Umbilical cord (tissue), 2 donors: Measurements from ENCODE around the gene HUWE1. TPM values are rescaled to one million over a fixed set of nuclear protein-coding genes. Genes with fewer than 3 reads are reported as not detected.

Experiments used
- DNase-seq: peaks from one replicate; pipeline ENCODE4 v3.0.0-alpha.2; 2015; ENCODE audit warnings: low spot score
- total RNA-seq: library from RNA; depleted of rRNA; stranded (reverse); fragments of >200 nt; gene quantifications from one replicate; pipeline ENCODE4 v1.2.3, GENCODE V29; 2014; ENCODE audit warnings: low replicate concordance; ENCODE audit not compliant: insufficient read depth

Gene HUWE1
- total RNA-seq, 1 donor from 2014 or later = 83.1 TPM

DNA sequence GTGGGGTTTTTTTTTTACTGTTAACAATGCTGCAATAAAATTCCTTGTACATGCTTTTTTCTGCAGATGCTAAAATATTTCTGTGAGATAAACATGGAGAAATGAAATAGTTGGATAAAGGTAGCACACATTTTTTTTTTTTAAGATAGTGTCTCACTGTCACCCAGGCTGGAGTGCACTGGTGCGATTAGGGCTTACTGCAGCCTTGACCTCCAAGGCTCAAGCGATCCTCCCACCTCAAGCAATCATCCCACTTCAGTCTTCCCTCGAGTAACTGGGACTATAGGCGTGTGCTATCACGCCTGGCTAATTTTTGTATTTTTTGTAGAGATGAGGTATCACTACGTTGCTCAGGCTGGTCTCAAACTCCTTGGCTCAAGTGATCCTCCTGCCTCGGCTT lies 1.8 kb upstream of the HUWE1 start:
- DNase-seq = no peak

DNA sequence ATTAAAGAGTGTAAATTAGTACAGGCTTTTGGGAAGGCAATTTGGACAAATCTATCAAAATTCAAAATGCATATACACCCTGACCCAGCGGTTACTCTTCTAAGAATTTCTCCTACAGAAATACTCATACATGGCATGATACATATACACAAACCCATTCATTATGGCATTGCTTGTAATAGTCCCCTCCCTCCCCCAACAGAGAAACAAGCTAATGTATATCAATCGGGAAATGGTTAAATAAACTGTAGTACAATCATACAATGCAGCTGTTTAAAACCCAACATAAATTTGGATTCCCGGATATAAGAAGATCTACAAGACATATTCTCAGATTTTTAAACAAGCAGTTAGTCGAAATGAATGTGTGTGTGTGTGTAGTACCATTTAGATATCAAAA lies 808 bp downstream of the HUWE1 start:
- DNase-seq = no peak

DNA sequence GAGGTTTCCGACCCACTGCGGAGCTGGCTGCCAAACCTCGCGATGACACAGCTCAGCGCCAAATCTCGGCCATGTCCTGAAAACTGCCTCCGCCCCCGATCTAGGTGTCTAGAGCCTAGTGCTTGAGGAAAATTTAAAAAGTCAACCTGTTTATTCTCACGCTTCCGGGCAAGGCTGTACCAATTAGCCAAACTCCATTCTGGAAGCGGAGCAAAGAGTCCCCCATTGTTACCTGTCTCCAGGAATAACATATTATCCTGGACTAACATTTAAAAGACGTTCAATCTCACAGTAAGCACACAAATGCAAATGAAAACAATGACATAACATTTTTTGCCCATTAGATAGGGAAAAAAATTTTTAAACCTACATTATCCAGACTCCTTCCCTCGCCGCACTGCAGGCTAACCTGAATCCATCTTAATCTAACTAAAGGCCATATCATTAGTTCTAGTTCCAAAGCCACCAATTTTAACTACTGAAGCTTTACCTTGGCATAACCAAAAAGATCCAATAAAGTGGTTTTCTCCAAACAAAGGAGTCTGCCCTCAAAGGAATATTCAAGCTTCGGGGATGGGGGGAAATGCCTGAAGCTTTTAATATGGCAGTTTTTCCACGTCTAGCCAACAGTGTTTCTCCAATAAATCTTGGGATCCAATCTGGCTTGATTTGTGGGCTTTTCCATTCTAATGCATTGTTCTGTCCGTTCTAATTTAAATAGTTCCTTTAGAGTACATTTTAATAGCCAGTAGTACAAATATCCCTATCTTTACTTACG lies 1.9 kb downstream of the HUWE1 start:
- no peak for DNase-seq

DNA sequence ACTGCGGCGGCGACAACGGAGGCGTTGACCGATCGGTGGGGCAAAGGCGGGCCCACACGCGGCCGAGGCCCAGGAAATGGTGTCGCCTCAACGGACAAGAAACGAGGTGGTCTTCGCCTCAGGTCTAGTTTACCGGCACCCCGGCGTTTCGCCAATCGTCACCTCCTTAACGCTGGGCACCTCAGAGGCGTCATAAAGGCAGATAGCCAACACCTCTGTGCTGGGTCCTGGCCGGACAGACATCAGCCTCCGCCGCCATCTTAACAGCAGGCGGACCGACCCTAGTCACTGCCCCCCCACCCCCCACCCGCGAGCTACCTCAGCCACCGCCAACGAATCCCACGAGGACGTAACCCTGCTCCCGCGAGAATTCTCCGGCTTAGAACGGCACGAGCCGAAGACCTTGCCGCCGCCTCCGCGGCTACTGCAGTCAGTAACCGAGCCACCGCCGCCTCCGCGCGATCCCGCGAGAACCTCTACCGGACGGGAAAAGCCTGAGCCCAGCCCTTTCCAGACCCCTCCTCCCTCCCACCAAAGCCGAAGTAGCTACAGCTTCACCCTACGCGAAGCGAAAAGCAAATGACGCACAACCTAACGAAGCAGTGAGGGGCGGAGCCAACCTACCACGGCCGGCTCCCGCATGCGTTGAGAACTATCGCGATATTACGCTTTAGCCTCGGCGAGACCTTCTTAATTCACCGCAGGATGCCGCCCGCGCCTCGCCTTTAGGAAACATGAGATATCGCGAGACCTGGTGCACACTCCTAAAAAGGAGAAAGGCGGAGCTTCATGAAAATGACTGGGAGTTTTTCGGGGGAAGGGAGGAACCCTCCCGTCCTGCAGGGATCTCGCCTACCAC lies 2.7 kb downstream of the HUWE1 start:
- peak; percentile 99 for DNase-seq

DNA sequence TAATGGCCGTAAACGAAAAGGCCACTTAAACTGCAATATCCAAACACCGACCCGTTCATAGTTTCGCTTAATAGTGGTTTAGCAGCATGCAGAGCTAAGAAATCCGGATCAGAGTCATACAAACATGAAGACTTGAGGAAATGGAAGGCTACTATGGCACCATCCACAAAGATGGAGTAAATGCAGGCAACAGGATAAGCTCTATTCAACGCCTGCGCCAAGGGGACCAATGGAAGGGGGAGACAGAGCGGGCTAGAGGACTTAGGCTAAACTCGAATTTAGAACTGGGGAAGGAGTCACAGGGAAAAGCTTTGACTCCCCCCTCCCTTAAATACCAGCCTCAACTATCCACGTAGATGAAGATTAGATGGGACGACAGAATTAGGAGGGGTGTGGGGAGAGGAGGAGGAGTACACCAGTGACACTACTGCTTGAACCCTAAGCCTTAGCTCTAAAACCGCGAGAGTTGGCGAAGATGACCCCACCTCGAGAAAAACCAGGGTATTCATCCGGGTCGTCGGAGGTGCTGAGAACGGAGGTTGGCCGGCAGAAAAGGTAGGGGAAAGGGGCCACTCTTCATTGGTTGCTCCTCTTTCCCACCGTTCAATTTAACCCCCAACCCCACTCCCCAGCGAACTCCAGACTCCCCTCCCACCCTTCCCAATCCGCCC lies 3.5 kb downstream of the HUWE1 start:
- peak; percentile 58 for DNase-seq

DNA sequence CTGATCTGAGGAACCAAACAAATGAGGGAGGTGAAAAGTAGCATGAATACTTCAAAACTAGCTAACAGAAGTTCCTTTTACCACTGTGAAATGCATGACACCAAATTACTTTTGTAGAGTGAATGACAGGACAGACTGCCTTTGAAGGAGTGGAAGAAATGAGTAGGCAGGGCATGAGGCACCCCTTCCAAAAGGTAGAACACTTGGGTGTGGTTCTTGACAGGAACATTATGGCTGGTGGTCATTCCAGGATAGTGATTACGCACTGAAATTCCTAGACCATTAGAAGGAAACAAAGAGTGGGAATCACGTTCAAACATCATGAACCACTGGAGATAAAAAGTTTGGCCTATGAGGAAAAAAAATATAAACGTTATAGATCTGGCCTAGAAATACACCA lies 4.9 kb downstream of the HUWE1 start:
- DNase-seq = no peak

DNA sequence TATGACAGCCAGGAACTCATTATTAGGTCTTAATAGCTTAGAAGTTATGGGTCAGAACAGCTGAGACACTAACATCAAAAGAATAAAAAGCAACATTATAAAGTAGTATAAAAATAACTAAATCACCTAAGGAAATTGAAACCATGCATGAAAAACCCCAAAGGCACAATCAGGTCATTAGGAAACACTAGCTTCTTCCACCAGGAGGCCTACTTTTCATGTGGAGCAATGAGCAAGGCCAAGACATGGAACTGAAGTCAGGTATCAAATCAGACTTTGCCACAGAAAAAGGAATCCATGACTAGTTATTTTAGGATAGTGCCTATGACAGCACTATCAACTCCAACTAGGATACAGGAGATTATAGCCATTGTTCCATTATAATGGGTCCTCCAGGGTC lies 7.9 kb downstream of the HUWE1 start:
- no peak for DNase-seq

DNA sequence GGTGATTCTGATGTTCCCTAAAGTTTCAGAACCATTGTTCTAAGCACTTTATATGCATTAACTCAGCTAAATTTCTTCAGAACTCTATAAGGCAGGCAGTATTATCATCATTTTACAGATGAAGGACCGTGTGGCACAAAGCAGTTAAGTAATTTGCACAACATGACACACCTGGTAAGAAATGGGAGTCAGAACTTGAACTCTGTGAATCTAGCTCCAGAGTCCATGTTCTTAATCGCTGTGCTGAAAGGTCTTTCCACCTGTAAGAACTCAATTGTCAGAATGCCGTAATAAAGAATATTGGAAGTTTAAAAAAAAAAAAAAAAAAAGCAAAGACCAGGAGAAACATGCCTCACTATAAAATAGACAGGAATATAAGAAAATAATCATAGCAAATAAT lies 9.2 kb downstream of the HUWE1 start:
- no peak for DNase-seq

DNA sequence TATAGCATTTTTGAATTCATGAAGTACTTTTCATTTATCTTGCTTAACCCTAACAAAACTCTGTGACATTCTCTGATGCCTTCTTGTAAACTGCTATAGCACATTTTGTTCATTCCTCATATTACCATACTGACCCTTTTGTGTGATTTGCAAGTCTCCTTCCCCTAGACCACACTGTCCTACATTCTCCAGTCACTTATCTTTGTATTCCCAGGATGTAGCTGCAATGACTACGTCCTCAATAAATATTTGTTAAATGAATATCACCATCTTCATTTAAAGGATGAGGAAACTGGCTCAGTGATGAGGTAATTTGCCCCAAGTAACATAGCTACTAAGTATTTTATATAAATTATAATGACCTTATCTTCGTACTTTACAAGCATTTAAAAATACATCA lies 11.9 kb downstream of the HUWE1 start:
- no peak for DNase-seq

DNA sequence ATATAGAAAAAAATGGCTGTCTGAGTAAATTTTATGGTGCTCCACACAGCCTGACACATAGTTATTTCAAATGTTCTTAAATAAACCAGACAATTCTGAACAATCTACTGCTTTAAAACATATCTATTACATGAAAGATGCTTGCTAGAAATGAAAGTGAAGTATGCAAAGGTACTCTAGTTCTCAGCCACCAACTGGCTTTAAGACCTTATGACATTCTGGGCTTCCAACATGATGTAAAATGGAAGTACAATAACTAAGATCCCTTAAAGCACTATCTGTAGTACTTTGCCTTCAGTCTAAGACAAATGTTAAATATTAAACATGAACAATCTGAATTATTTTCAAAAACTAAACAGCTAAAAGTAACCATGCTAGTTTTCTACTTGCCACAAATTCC lies 17.3 kb downstream of the HUWE1 start:
- DNase-seq = no peak

DNA sequence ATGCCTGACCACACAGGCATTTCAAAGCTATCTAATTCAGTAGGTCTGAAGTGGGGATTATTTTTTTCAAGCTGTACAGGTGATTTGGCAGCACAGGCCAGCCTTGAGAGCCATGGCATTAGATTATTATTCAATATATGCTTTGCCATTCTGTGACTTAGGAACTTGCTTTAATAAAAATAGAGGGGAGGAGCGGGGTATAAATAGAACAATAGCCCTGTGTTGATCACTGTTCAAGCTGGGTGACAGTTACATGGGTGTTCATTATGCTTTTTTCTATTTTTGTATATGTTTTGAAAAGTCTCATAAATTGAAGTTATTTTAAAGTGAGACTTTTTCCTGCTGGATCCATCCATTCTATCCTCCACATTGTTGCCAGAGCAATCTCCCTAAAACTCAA lies 20.3 kb downstream of the HUWE1 start:
- no peak for DNase-seq

DNA sequence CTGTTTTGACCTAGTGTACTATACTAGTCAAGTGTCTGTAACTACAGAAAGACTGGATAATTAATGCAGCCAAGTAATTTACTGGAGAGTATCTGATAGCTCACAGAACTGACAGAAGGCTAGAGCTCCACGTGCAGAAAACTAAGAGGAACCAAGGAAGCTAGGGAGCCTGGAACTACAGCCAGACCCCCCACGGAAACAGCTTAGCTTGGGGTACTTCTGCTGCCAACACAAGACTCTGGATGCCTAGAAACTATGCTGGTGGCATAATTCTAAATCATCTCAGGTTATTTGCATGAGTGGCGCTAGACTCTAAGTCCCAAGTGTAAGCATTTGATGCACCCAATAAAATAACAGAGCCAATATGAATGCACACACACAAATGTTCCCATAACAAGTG lies 26.5 kb downstream of the HUWE1 start:
- DNase-seq = no peak

DNA sequence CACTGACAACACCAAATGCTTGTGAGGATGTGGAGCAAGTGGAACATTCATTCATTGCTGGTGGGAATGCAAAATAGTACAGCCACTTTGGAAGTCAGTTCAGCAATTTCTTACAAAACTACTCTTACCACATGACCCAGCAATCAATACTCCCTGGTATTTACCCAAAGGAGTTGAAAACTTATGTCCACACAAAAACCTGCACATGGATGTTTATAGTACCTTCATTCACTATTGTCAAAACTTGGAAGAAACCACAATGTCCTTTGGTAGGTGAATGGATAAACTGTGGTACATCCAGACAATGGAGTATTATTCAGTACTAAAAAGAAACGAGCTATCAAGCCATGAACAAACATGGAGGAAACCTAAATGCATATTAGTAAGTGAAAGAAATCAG lies 27.5 kb downstream of the HUWE1 start:
- DNase-seq = no peak

DNA sequence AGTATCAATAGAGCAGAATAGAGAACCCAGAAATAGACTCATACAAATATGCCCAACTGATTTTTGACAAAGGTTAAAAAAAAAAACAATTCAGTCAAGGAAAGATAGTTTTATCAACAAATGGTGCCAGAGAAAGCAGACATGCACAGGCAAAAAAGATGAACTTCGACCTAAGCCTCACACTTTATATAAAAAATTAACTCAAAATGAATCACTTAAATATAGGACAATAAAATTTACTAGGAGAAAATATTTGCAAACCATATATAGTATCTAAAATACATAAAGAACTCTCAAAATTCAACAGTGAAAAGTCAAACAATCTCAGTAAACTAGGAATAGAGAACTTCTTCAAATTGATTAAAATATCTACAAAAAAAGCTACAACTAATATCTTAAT lies 29.7 kb downstream of the HUWE1 start:
- DNase-seq = no peak

DNA sequence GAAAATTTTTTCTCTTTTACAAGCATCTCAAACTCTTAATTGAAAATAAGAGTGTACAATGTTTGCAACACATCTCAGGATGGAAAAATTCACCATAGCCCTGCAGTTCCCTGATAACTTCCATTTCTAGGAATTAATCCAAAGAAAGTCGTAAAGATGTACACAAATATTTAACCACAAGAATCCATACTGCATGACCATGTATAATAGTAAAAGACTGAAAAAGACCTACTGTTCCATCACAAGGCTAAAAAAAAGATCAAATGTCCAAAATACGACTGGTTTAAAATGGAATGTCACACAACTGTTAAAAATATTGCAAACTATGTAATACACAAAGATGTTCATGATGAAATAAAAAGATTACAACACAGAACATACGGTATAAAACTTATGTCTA lies 32.1 kb downstream of the HUWE1 start:
- peak; percentile 3 for DNase-seq

DNA sequence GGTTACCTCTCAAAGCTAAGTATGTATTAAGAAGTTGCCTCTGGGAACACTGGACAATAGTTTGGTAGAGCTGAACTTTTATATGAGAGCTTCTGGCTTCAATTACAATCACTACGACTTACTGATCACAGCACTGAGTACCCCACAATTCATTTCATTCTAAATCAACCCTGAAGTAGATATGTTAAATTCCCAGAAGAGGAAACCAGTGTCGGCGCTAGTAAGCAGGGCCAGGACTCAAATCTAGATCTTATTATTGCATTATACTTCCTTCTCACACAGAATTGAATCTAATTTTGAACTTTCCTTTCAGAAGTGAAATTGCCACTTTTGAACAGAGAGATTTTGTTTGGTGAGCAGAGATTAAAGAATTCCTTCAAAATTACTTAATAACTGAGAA lies 41.8 kb downstream of the HUWE1 start:
- no peak for DNase-seq

DNA sequence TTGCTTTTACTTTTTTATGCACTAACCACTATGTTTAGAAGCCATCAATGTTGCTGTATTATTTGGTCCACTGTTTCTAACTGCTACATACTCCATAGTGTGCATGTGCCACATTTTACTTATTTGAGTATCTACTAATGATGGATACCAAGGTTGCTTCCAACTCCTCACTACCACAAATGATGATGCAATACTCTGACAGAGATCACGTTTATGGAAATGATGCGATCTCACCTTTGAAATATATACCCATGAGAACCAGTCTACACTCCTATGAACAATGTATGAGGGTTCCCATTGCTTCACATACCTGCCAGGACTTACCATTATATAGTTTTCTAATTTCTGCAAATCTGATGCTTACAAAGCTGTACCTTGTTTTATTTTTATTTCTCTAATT lies 44.2 kb downstream of the HUWE1 start:
- no peak for DNase-seq

DNA sequence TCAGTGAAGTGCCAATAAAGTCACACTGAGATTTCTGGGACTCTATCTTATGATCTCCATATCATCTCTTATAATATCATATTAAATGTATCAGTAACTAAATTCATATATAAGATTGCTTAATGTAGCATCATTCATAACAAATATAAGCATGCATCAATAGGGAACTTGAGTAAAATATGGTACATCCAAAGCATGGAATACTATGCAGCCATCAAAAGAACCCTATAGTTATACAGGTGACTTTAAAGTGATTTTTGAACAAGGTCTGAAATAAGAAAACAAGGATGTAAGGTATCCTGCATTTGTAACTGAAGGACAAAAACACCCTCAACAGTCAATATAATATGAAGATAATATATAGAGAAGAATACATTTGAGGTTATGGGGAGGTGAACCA lies 47.3 kb downstream of the HUWE1 start:
- DNase-seq = no peak

DNA sequence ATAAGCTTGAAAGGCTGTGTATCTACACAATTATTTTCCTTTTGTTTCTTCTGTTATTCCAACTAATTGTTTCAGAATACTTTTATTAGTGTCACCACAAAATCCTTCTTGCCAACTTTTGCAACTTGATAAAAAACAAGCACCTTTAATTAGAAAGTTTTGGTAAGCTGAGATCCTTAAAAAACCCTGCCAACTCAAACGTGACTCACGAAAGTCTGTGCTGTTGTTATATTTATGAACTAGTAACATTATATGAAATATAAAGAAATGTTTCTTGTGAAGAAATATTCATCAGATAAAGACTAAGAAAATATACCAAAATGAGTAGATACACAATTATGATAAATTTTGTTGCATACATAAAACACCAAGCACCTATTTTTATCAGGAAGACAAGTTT lies 49.0 kb downstream of the HUWE1 start:
- no peak for DNase-seq

DNA sequence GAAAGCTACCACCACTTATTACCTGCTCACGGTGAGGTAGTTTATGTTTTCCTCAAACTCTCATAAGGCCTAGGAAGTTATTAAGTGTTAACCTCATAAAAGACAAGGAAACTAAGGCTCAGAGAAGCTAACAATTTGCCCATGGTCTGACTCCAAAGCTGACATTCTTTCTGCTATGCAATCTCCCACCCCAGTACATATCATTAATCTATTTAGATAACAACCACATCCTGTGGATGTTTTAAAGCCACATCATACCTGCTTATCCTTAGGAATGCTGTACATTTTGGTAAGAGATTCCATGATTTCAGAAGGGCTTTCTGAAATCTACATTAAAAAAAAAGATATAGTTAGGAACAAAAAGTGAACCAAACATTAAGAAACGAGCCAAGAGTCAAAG lies 55.4 kb downstream of the HUWE1 start:
- no peak for DNase-seq

DNA sequence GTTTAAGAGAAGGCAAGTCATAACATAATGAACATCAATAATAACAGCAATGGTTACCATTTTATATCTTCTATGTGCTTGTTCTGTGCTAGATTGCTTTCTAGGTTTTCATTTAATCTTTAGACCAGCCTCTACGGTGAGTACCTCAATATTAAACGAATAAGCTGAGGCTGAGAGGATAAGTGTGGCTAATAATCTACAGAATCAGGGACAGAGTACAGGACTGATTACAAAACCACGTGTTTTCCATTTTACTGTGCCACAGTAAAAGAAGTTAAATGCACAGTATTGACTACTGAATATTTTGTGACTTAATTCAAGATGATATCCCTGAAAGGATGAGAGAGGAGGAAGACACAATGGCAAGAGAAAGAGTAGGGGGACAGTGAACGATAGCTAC lies 56.3 kb downstream of the HUWE1 start:
- no peak for DNase-seq

DNA sequence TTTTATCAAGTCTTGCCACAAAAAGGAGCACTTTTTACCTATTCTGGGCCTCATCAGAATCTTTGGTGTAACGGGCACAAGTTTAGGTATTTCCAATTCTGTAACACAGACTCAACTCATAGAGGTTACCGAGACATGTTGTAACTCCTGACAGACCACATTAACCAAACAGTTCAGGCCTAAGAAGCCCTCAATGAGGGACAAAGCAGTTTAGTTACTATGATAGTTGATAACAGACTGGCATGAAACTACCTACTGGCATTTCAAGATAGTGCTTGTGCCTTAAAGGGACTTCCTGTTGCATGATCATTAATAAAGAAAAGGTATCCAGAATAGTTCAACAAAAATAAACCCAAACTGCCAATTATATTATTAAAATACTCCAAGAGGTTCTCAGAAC lies 64.1 kb downstream of the HUWE1 start:
- no peak for DNase-seq
